Kidney epithelial cell (primary cell): Measurements from ENCODE around the gene SETD5. TPM values are rescaled to one million over a fixed set of nuclear protein-coding genes. Genes with fewer than 3 reads are reported as not detected.

Source experiments
- DNase-seq: peaks from one replicate; pipeline ENCODE4 v3.0.0-alpha.2; 2010; ENCODE audit warnings: low read depth
- H3K27me3 ChIP-seq: 2 replicates; pipeline ENCODE4 v1.6.0; 2011; ENCODE audit warnings: low read length; ENCODE audit not compliant: control insufficient read depth, insufficient read depth
- H3K36me3 ChIP-seq: 2 replicates; pipeline ENCODE4 v1.5.1; 2011; ENCODE audit warnings: low read length; ENCODE audit not compliant: control insufficient read depth, insufficient read depth
- H3K4me3 ChIP-seq: 2 replicates; pipeline ENCODE4 v1.5.1; 2011; ENCODE audit warnings: low read depth, mild to moderate bottlenecking, control low read depth, low read length
- CTCF ChIP-seq: IDR thresholded peaks from 2 replicates; pipeline ENCODE4 v1.5.1; 2011; ENCODE audit warnings: mild to moderate bottlenecking, moderate library complexity, low read length, control low read depth, inconsistent platforms; ENCODE audit not compliant: insufficient read depth, poor library complexity, severe bottlenecking
- total RNA-seq: library from RNA; depleted of rRNA; stranded (reverse); fragments of >200 nt; gene quantifications from 2 replicates; pipeline ENCODE4 v1.2.3, GENCODE V29; 2015

The SETD5 gene
- total RNA-seq, 1 donor from 2014 or later = 49.1 TPM

- Histone ChIP-seq H3K36me3 (no peaks in the 10 kb centered on the region), H3K27me3 (no peaks in the 10 kb centered on the region), H3K4me3 (peak overlapping the region; percentile 100)
- no peak for DNase-seq
- TF ChIP-seq CTCF = no peak
Observed at GRCh38 chr3:9398700-9399336, 1.4 kb downstream of the SETD5 start.

- DNase-seq = no peak
- H3K4me3 ChIP-seq = peak overlapping the region; percentile 100
- H3K36me3 ChIP-seq = no peaks in the 10 kb centered on the region
- H3K27me3 ChIP-seq = no peaks in the 10 kb centered on the region
- TF ChIP-seq CTCF = no peak
Observed at GRCh38 chr3:9399337-9399703, 1.9 kb downstream of the SETD5 start.

GRCh38 chr3:9399746-9400145 is 2.3 kb downstream of the SETD5 start:
- H3K36me3 ChIP-seq = no peaks in the 10 kb centered on the region
- no peaks in the 10 kb centered on the region for H3K27me3 ChIP-seq
- DNase-seq = peak; percentile 67
- H3K4me3 ChIP-seq = peak overlapping the region; percentile 100
- TF ChIP-seq CTCF = peak; percentile 14

- Histone ChIP-seq H3K27me3 (no peaks in the 10 kb centered on the region), H3K36me3 (no peaks in the 10 kb centered on the region), H3K4me3 (no peak overlapping the region)
- TF ChIP-seq CTCF = no peak
- DNase-seq = no peak
Observed at GRCh38 chr3:9400616-9401015, 3.2 kb downstream of the SETD5 start.

- H3K4me3 ChIP-seq = peak overlapping the region; percentile 6
Observed at GRCh38 chr3:9401986-9402385, 4.6 kb downstream of the SETD5 start.

More at GRCh38 chr3:9401986-9402385, 4.6 kb downstream of the SETD5 start:
- Histone ChIP-seq H3K36me3 (no peaks in the 10 kb centered on the region), H3K27me3 (no peaks in the 10 kb centered on the region)
- no peak for TF ChIP-seq CTCF
- no peak for DNase-seq
